ENCODE measurements around the gene SHB.
"Not testable (repeated sequence)": the region's sequence is repeated elsewhere in the genome, so short reads cannot be mapped to it uniquely, and the experiment has no call there.

SHB gene

GRCh38 chr9:37914154-37914551 is 154.9 kb downstream of the SHB start:
- no peak for DNase-seq

- DNase-seq = peak; percentile 64 to 73 (median 66)
Observed at GRCh38 chr9:37913480-37914153, 155.4 kb downstream of the SHB start.

- no peak for DNase-seq
Observed at GRCh38 chr9:37911271-37911681, 157.8 kb downstream of the SHB start.

GRCh38 chr9:37910271-37910670 is 158.8 kb downstream of the SHB start:
- DNase-seq = no peak

GRCh38 chr9:37909836-37910235 is 159.2 kb downstream of the SHB start:
- DNase-seq = not testable (repeated sequence)

- no peak for DNase-seq
Observed at GRCh38 chr9:37909326-37909725, 159.7 kb downstream of the SHB start.

GRCh38 chr9:37908698-37909186 is 160.3 kb downstream of the SHB start:
- no peak for DNase-seq

GRCh38 chr9:37908283-37908682 is 160.7 kb downstream of the SHB start:
- DNase-seq = no peak

- no peak for DNase-seq
Observed at GRCh38 chr9:37906312-37907239, 162.5 kb downstream of the SHB start.

- no peak for DNase-seq
Observed at GRCh38 chr9:37905776-37906175, 163.3 kb downstream of the SHB start.

GRCh38 chr9:37905131-37905505 is 163.9 kb downstream of the SHB start:
- DNase-seq = no peak

- DNase-seq = no peak
Observed at GRCh38 chr9:37904445-37905130, 164.4 kb downstream of the SHB start.

GRCh38 chr9:37903647-37904444 is 165.2 kb downstream of the SHB start, which contains the start of gene SLC25A51:
TSS of gene SLC25A51 (minus strand) at chr9:37904127. CDS start at chr9:37888550, 15,577 bp downstream.
- DNase-seq = peak; percentile 93 to 97 (median 95)

GRCh38 chr9:37902796-37903646 is 166.0 kb downstream of the SHB start:
- DNase-seq = peak in 1 of 4 experiments; percentile 35

- no peak for DNase-seq
Observed at GRCh38 chr9:37902131-37902530, 166.9 kb downstream of the SHB start.

GRCh38 chr9:37899041-37899440 is 170.0 kb downstream of the SHB start:
- DNase-seq = no peak

GRCh38 chr9:37897665-37898064 is 171.4 kb downstream of the SHB start:
- no peak for DNase-seq

- no peak for DNase-seq
Observed at GRCh38 chr9:37892063-37892462, 177.0 kb downstream of the SHB start.

- DNase-seq = not testable (repeated sequence)
Observed at GRCh38 chr9:37891042-37891441, 178.0 kb downstream of the SHB start.

- DNase-seq = no peak
Observed at GRCh38 chr9:37889536-37889935, 179.5 kb downstream of the SHB start.

GRCh38 chr9:37887977-37888583 is 180.9 kb downstream of the SHB start:
- not testable (repeated sequence) for DNase-seq
